GM18505 (cell line): ENCODE results near the gene ASTL.

Experiments used
- ATAC-seq: cut with Tn5 transposase; IDR thresholded peaks from one replicate; pipeline ENCODE4 v1.9.1; 2021; ENCODE audit not compliant: unreplicated experiment
- POLR2A ChIP-seq: IDR thresholded peaks from 4 replicates; pipeline ENCODE4 v1.6.1; 2011; ENCODE audit warnings: borderline replicate concordance; ENCODE audit not compliant: insufficient read depth, insufficient read length; ENCODE audit errors: extremely low read depth

The ASTL gene

GRCh38 chr2:96156011-96156820 lies 17.9 kb upstream of the ASTL start:
- ATAC-seq, result no peak
- TF ChIP-seq POLR2A, result no peak

DNA sequence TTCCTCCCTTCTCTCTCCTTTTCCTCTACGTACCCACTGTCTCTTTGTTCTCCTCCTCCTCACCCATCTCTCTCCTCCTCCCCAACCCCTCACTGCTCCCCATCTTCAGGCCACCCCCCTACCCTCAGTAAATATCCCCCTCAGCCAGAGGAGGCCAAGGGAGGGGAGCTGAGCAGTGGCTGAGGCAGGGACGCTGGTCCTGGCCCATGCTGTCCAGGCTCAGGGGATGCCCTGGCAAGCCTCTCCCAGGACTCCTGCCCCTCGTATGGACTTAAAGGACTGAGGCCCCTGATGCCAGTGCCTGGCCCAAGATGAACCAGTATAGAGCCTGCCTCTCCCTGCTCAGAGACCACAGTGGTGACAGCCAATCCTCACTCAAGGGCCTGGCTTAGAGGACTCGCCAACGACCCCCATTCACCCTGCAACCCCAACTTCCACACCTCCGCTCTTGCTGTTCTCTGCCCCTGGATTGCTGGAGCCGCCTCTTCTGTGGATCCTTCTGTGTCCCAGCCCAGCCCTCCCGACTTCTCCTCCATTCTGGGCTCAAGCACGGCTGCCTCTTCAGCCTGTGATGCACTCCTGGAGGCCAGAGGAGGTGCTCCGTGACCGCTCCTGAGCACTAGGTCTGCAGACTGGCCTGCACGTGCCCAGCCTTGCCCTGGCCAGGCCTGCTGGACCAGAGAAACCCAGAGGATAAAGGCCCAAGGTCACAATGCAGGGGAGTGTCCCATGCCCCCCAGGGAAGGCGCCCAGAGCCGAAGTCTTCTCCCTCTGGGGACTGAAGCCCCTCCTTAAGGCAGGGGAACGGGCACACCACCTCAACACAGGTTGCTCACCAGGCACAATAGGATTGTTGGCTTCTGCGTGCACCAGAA lies 16.4 kb upstream of the ASTL start:
- ATAC-seq, result no peak
- no peak for TF ChIP-seq POLR2A

DNA sequence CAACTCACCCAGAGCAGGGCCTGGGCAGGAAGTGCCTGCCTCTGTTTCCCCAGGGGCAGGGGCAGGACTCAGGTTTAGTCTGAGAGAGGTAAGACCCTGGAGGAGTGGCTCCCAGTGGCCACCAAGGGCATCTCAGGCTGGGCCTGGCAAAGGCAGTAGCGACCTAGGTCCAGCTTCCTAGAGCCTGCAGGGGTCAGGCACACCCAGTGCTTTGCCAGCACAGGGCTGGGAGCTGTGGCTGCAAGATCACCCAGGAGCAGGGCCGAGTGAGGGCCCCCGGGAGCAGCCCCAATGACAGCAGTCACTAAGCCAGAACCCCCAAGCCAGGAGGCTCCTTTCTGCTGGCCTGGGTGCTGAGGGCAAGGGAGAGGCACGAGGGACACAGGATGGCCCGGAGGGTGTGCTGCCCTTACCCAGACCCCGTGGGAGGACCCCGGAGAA lies 15.7 kb upstream of the ASTL start:
- TF ChIP-seq POLR2A, result no peak
- no peak for ATAC-seq

DNA sequence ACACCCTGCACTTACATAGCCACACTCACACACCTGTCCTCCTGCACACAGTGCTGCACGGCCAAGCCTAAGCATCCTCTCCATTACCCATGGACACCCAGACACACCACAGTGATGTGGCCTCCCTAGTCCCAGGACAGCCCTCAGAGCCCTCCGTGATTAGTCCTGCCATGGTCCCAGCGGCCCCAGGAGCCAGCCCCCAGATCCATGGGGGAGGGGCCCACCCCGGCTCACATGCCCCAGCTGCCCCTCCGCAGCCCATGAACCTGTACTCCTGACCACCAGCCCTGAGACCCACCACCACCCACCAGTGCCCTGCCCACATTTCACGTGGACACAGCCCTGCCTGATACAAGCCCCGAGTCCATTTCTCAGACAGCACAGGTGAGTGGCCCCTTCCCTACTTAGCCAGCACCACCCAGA lies 15.0 kb upstream of the ASTL start:
- no peak for TF ChIP-seq POLR2A
- no peak for ATAC-seq

DNA sequence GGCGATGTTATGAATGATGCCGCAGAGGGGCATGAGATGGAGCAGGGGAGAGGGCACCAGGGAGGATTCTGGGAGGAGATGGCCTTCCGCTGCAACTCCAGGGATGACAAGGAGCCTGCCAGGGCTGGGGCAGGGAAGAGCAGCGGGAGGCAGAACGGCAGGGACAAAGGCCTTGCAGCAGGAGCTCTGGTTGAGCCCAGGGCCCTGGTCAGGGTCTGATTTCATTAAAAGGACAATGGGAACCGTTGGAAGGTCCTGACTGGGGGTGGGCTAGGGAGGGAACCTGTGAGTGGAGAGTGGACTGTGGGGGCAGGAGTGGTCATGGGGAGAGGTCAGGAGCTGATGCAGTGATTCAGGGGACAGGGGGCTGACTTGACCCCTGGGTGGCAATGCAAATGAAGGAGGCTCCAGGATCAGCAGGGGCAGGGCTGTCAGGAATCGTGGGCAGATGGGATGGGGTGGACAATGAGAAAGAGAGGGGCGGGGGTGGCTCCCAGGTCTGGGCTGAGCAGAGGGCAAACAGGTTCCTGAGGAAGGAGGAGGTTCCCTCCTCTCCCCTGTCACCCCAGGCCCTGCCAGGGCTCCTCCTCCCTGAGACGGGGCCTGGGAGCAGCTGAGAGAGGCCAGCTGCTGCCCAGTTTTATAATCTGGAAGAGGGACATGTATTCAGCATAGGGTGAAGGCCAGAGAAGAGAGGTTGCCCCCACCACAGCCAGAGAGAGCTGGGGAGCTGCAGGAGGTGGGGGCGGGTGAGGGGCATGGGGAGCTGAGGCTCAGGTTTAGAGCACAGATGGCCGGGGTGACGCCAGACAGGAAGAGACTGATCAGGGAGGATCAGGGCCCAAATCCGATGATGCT lies 14.2 kb upstream of the ASTL start:
- no peak for TF ChIP-seq POLR2A
- ATAC-seq, result no peak

- no peak for ATAC-seq
- TF ChIP-seq POLR2A, result no peak
Measured at GRCh38 chr2:96151595-96152303, 13.4 kb upstream of the ASTL start.

GRCh38 chr2:96150791-96151594 lies 12.7 kb upstream of the ASTL start:
- ATAC-seq, result no peak
- no peak for TF ChIP-seq POLR2A

DNA sequence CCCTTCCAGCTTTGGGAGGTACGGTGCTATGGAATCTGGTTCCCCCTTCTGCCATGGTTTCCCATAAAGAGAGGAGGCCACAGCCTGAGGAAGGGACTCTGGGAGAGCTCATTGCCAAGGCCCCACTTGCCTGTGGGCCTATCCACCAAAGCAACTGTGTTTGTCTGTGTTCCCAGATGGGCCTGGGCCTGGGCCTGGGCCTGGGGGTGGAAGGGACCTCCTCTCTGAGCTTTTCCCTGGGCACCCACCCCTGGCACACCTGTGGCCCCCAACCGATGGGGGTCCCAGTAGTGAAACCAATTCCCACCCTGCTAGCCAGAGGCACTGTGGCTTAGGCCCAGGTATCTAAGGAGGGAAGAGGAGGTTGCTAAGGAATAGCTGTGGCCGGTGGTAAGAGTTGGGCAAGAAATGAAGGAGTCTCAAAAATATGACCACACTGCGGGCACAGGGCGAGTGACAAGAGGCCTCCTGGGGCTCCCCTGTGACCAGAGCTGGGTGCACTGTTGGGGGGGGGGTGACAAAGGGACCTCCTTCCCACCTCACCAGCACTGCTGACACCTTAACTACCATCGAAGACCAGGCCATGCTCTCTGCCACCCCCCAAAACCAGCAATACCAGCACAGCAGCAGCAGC lies 11.8 kb upstream of the ASTL start:
- TF ChIP-seq POLR2A, result no peak
- no peak for ATAC-seq

DNA sequence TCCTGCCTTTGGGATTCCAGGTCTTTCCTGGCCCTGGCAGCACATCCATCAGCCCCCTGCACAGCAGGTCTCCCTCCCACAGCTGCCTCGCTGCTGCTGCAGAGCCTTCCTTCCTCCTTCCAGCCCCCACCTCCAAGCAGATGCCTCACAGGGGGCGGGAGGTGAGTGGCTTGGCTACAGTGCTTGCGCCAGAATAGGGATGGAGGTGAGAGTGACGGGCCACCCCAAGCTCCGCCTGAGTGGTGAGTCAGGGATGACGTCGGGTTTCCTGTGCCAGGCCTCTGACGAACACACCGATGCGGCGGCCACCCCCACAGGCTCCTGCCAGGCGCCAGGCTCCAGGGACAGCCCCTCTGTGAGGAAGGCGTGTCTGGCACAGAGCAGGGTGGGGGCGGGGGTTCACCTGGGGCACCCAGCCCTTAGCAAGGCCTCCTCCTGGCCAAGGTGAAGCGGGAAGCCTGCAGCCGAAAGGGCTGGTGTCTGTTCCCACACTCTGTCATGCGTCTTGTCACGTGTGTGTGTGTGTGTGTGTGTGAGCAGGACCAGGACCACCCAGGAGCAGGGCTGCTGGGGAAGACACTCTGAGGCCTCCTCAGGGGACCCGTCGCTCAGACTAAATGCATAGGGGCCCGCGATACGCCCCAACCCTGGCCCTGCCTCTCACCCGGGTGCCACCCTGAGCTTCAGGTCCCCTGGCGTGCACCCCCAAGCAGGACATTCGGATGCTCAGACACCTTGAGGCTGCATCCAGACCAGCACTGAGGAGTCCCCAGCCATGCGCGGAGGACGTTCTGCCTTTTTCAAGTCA lies 10.3 kb upstream of the ASTL start:
- ATAC-seq, result peak; percentile 33
- TF ChIP-seq POLR2A, result no peak

- no peak for ATAC-seq
Measured at GRCh38 chr2:96147593-96148201, 9.4 kb upstream of the ASTL start.

DNA sequence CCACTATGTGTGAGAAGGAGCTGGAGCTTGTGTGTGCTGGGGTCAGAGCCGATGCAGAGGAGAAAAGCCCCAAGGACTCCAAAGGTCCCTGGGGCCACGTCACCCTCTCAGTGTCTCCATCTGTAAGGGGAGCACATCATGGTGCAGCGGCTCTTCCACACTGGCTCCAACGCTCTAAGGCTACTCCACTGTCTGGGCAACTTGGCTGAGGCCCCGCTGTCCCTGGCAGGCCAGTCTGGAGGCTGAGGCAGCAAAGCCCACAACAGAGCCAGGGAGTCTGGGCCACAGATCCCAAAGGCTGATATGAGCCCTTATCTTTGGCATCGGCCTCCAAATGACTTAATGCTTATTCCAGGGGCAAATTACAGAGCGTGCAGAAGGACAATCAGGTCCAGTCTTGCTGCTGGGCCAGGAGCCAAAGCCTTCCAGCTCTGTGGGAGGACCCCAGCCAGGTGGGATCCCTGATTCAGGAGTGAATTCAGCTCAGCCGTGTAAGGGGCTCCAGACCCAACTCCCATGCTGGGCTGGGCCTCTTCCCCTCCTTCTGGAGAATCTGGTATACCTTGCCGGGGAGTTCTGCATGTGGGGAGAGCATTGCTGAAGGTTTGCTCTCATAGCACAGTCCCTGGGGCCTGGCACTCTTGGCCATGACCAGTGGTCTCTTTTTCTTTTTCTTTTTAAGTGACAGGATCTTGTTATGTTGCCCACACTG lies 8.7 kb upstream of the ASTL start:
- no peak for TF ChIP-seq POLR2A
- ATAC-seq, result no peak

More at GRCh38 chr2:96147593-96148201, 9.4 kb upstream of the ASTL start:
- no peak for TF ChIP-seq POLR2A
